GM12878 (cell line): ENCODE measurements around the gene TSPAN7.

Source experiments
- GABPA ChIP-seq: IDR thresholded peaks from 2 replicates; pipeline ENCODE4 v1.6.1; 2014; ENCODE audit warnings: antibody characterized with exemption, low read depth, mild to moderate bottlenecking, inconsistent platforms
- HCFC1 ChIP-seq: fragments of 150-350 bp; IDR thresholded peaks from 2 replicates; pipeline ENCODE4 v1.6.1; 2014; ENCODE audit warnings: low read length
- MAX ChIP-seq: IDR thresholded peaks from 2 replicates; pipeline ENCODE4 v1.6.1; 2012; ENCODE audit warnings: low read depth, low read length, improper control_type of control experiment
- NFIC ChIP-seq: IDR thresholded peaks from 2 replicates; pipeline ENCODE4 v1.6.1; 2012; ENCODE audit warnings: low read depth, mild to moderate bottlenecking, inconsistent platforms, low read length, moderate library complexity
- POLR2A ChIP-seq: IDR thresholded peaks from 2 replicates; pipeline ENCODE4 v1.6.1; 2011; ENCODE audit warnings: low read depth, mild to moderate bottlenecking, low read length
- RFX5 ChIP-seq: IDR thresholded peaks from 2 replicates; pipeline ENCODE4 v1.6.1; 2011; ENCODE audit warnings: low read depth, low read length, improper control_type of control experiment
- SMAD1 ChIP-seq: fragments of 450-650 bp; IDR thresholded peaks from 2 replicates; pipeline ENCODE4 v1.6.1; 2018; ENCODE audit warnings: mild to moderate bottlenecking, low read depth; ENCODE audit not compliant: partially characterized antibody
- SUZ12 ChIP-seq: fragments of 200-600 bp; sonication (generic); IDR thresholded peaks from one replicate; pipeline ENCODE4 v1.6.1; 2018; ENCODE audit warnings: antibody characterized with exemption, mild to moderate bottlenecking; ENCODE audit not compliant: unreplicated experiment
- USF1 ChIP-seq: IDR thresholded peaks from 2 replicates; pipeline ENCODE4 v1.6.1; 2011; ENCODE audit warnings: borderline replicate concordance, low read depth, mild to moderate bottlenecking, moderate library complexity, mixed read lengths, low read length; ENCODE audit not compliant: insufficient read depth; ENCODE audit errors: extremely low read length
- YY1 ChIP-seq: IDR thresholded peaks from 2 replicates; pipeline ENCODE4 v1.6.1; 2011; ENCODE audit warnings: low read depth, mild to moderate bottlenecking, low read length
- ZBED1 ChIP-seq: IDR thresholded peaks from 2 replicates; pipeline ENCODE4 v1.6.1; 2016; ENCODE audit warnings: borderline replicate concordance
- TF ChIP-seq, protein P1 (sequence below), 3 experiments: IDR thresholded peaks in 2 of 3; conservative IDR thresholded peaks in 1 of 3; 2 replicates each; pipeline ENCODE4 v1.5.1; 2011; ENCODE audit warnings: low read depth in 3 of 3, low read length in 3 of 3, mild to moderate bottlenecking in 3 of 3, control low read depth in 2 of 3, moderate library complexity in 2 of 3, inconsistent platforms in 1 of 3, mixed read lengths in 1 of 3; ENCODE audit not compliant: control insufficient read depth in 2 of 3, insufficient read depth in 1 of 3; ENCODE audit errors: extremely low read depth in 1 of 3

DNA sequence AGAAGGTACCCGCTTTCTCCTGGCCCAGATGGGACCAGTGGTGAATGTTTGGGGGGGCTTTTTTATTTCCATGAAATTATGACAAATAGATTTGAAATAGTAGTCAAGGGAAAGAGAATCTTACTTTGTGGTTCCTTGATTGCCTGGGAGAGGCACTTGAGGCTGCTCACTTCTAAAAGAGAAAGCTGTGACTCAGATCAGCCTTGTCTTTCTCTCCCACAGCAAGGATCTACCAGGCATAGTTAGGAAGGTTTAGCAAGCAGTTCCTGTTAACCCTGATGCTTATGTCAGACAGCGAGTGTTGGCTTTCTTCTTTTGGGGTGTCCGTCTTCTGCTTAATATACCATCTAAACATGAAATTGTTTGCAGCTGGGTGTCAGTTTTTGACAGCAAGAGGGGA lies 114.5 kb downstream of the TSPAN7 start:
- no peak for TF ChIP-seq ZBED1
- no peak for TF ChIP-seq NFIC
- TF ChIP-seq MAX, result no peak
- TF ChIP-seq, protein P1, sequence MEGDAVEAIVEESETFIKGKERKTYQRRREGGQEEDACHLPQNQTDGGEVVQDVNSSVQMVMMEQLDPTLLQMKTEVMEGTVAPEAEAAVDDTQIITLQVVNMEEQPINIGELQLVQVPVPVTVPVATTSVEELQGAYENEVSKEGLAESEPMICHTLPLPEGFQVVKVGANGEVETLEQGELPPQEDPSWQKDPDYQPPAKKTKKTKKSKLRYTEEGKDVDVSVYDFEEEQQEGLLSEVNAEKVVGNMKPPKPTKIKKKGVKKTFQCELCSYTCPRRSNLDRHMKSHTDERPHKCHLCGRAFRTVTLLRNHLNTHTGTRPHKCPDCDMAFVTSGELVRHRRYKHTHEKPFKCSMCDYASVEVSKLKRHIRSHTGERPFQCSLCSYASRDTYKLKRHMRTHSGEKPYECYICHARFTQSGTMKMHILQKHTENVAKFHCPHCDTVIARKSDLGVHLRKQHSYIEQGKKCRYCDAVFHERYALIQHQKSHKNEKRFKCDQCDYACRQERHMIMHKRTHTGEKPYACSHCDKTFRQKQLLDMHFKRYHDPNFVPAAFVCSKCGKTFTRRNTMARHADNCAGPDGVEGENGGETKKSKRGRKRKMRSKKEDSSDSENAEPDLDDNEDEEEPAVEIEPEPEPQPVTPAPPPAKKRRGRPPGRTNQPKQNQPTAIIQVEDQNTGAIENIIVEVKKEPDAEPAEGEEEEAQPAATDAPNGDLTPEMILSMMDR (IDR thresholded peaks at IDR 0.05 in 2 of 3, conservative IDR thresholded peaks at IDR 0.05 in 1 of 3; ENCODE audit: control insufficient read depth in 2 of 3, extremely low read depth in 1 of 3, insufficient read depth in 1 of 3, low read depth in 3 of 3, low read length in 3 of 3), result no peak
- no peak for TF ChIP-seq GABPA
- TF ChIP-seq SUZ12, result no peak
- no peak for TF ChIP-seq SMAD1
- TF ChIP-seq YY1, result no peak
- no peak for TF ChIP-seq RFX5
- no peak for TF ChIP-seq POLR2A
- no peak for TF ChIP-seq HCFC1
- TF ChIP-seq USF1, result no peak
